GM21576 (cell line): ENCODE measurements around the gene FABP3.

Experiments used
- ATAC-seq: cut with Tn5 transposase; IDR thresholded peaks from one replicate; pipeline ENCODE4 v1.9.1; 2021; ENCODE audit warnings: mild to moderate bottlenecking, moderate library complexity; ENCODE audit not compliant: unreplicated experiment

The FABP3 gene

GRCh38 chr1:31373056-31373896 is at the start of gene FABP3:
Gene FABP3 (minus strand): TSS chr1:31373076. CDS start chr1:31373014, 62 bp downstream.
- no peak for ATAC-seq

- no peak for ATAC-seq
Observed at GRCh38 chr1:31421371-31422040, 48.6 kb upstream of the FABP3 start.

GRCh38 chr1:31420716-31421115 is 47.8 kb upstream of the FABP3 start:
- no peak for ATAC-seq

GRCh38 chr1:31418626-31419323 is 45.9 kb upstream of the FABP3 start:
- no peak for ATAC-seq

GRCh38 chr1:31417148-31417547 is 44.3 kb upstream of the FABP3 start:
- ATAC-seq = no peak

GRCh38 chr1:31416101-31416736 is 43.3 kb upstream of the FABP3 start:
- no peak for ATAC-seq

- ATAC-seq = no peak
Observed at GRCh38 chr1:31415658-31416057, 42.8 kb upstream of the FABP3 start.

GRCh38 chr1:31414980-31415370 is 42.1 kb upstream of the FABP3 start:
- no peak for ATAC-seq

GRCh38 chr1:31413405-31414001 is 40.6 kb upstream of the FABP3 start:
- ATAC-seq = no peak

GRCh38 chr1:31412732-31413404 is 40.0 kb upstream of the FABP3 start, which contains the start of gene SERINC2:
Gene SERINC2 (plus strand): TSS chr1:31413213. CDS start chr1:31413266, 53 bp downstream.
- no peak for ATAC-seq

GRCh38 chr1:31412205-31412604 is 39.3 kb upstream of the FABP3 start:
- no peak for ATAC-seq

- ATAC-seq = no peak
Observed at GRCh38 chr1:31410871-31411270, 38.0 kb upstream of the FABP3 start.

GRCh38 chr1:31409946-31410858 is 37.3 kb upstream of the FABP3 start:
- ATAC-seq = no peak

GRCh38 chr1:31408788-31409318 is 36.0 kb upstream of the FABP3 start:
- no peak for ATAC-seq

GRCh38 chr1:31407029-31407626 is 34.3 kb upstream of the FABP3 start:
- ATAC-seq = no peak

GRCh38 chr1:31405578-31406245 is 32.8 kb upstream of the FABP3 start:
- ATAC-seq = no peak

- ATAC-seq = no peak
Observed at GRCh38 chr1:31401241-31401640, 28.4 kb upstream of the FABP3 start.

- no peak for ATAC-seq
Observed at GRCh38 chr1:31400393-31400792, 27.5 kb upstream of the FABP3 start.
